ENCODE results near the gene ADCY7.

The ADCY7 gene

GRCh38 chr16:50293994-50294855, 27.9 kb downstream of the ADCY7 start:
- Mint-ChIP-seq H3K4me1 (peaks cover 17% of the 10 kb centered on the region), H3K36me3 (ENCODE audit: insufficient read depth) (peaks cover 54% of the 10 kb centered on the region), H3K27ac (ENCODE audit: low read depth) (no peak overlapping the region), H3K27me3 (no peaks in the 10 kb centered on the region), H3K9me3 (no peaks in the 10 kb centered on the region), H3K4me3 (no peak overlapping the region)
- DNase-seq (ENCODE audit: low spot score in 2 of 2) (no peak), ATAC-seq (replicated peaks; ENCODE audit: extremely low read depth, poor library complexity, severe bottlenecking) (no peak)

GRCh38 chr16:50294955-50295354, 28.6 kb downstream of the ADCY7 start:
- no peak for DNase-seq (ENCODE audit: low spot score in 2 of 2)
- Mint-ChIP-seq H3K9me3 (no peaks in the 10 kb centered on the region), H3K4me3 (no peak overlapping the region), H3K27me3 (no peaks in the 10 kb centered on the region), H3K36me3 (ENCODE audit: insufficient read depth) (peaks cover 49% of the 10 kb centered on the region), H3K27ac (ENCODE audit: low read depth) (no peak overlapping the region), H3K4me1 (peaks cover 14% of the 10 kb centered on the region)
- ATAC-seq (replicated peaks; ENCODE audit: extremely low read depth, poor library complexity, severe bottlenecking): no peak

- ATAC-seq (replicated peaks; ENCODE audit: extremely low read depth, poor library complexity, severe bottlenecking) (no peak), DNase-seq (ENCODE audit: low spot score in 2 of 2) (no peak)
- Mint-ChIP-seq H3K27ac (ENCODE audit: low read depth) (peak overlapping the region; percentile 7), H3K4me1 (peaks cover 11% of the 10 kb centered on the region), H3K9me3 (no peaks in the 10 kb centered on the region), H3K4me3 (no peak overlapping the region), H3K27me3 (no peaks in the 10 kb centered on the region), H3K36me3 (ENCODE audit: insufficient read depth) (peaks cover 50% of the 10 kb centered on the region)
Observed at GRCh38 chr16:50295541-50296132, 29.3 kb downstream of the ADCY7 start.

- Mint-ChIP-seq H3K27ac (ENCODE audit: low read depth) (peak overlapping the region; percentile 49), H3K36me3 (ENCODE audit: insufficient read depth) (peaks cover 49% of the 10 kb centered on the region), H3K4me3 (no peak overlapping the region), H3K9me3 (no peaks in the 10 kb centered on the region), H3K4me1 (peaks cover 11% of the 10 kb centered on the region), H3K27me3 (no peaks in the 10 kb centered on the region)
- DNase-seq (ENCODE audit: low spot score in 2 of 2) (no peak), ATAC-seq (replicated peaks; ENCODE audit: extremely low read depth, poor library complexity, severe bottlenecking) (no peak)
Observed at GRCh38 chr16:50296807-50297206, 30.5 kb downstream of the ADCY7 start.

- Mint-ChIP-seq H3K9me3 (no peaks in the 10 kb centered on the region), H3K36me3 (ENCODE audit: insufficient read depth) (peaks cover 53% of the 10 kb centered on the region), H3K27ac (ENCODE audit: low read depth) (peak overlapping the region; percentile 49), H3K27me3 (no peaks in the 10 kb centered on the region), H3K4me3 (no peak overlapping the region), H3K4me1 (peaks cover 11% of the 10 kb centered on the region)
- DNase-seq (ENCODE audit: low spot score in 2 of 2): no peak
- no peak for ATAC-seq (replicated peaks; ENCODE audit: extremely low read depth, poor library complexity, severe bottlenecking)
Observed at GRCh38 chr16:50297301-50298074, 31.1 kb downstream of the ADCY7 start.

- DNase-seq (ENCODE audit: low spot score in 2 of 2) (no peak), ATAC-seq (replicated peaks; ENCODE audit: extremely low read depth, poor library complexity, severe bottlenecking) (no peak)
- Mint-ChIP-seq H3K9me3 (no peaks in the 10 kb centered on the region), H3K27me3 (no peaks in the 10 kb centered on the region), H3K27ac (ENCODE audit: low read depth) (peak overlapping the region; percentile 41), H3K36me3 (ENCODE audit: insufficient read depth) (peaks cover 56% of the 10 kb centered on the region), H3K4me1 (peaks cover 11% of the 10 kb centered on the region), H3K4me3 (no peak overlapping the region)
Observed at GRCh38 chr16:50298075-50298460, 31.7 kb downstream of the ADCY7 start.

GRCh38 chr16:50298591-50299507, 32.5 kb downstream of the ADCY7 start:
- ATAC-seq (replicated peaks; ENCODE audit: extremely low read depth, poor library complexity, severe bottlenecking) (no peak), DNase-seq (ENCODE audit: low spot score in 2 of 2) (no peak)
- H3K9me3 Mint-ChIP-seq: no peaks in the 10 kb centered on the region
- H3K4me3 Mint-ChIP-seq: no peak overlapping the region
- H3K27ac Mint-ChIP-seq (ENCODE audit: low read depth): peak overlapping the region; percentile 41
- no peaks in the 10 kb centered on the region for H3K27me3 Mint-ChIP-seq
- H3K36me3 Mint-ChIP-seq (ENCODE audit: insufficient read depth): peaks cover 58% of the 10 kb centered on the region
- peaks cover 11% of the 10 kb centered on the region for H3K4me1 Mint-ChIP-seq

- DNase-seq (ENCODE audit: low spot score in 2 of 2) (no peak), ATAC-seq (replicated peaks; ENCODE audit: extremely low read depth, poor library complexity, severe bottlenecking) (no peak)
- Mint-ChIP-seq H3K9me3 (no peaks in the 10 kb centered on the region), H3K27me3 (no peaks in the 10 kb centered on the region), H3K27ac (ENCODE audit: low read depth) (no peak overlapping the region), H3K36me3 (ENCODE audit: insufficient read depth) (peaks cover 52% of the 10 kb centered on the region), H3K4me1 (peaks cover 11% of the 10 kb centered on the region), H3K4me3 (no peak overlapping the region)
Observed at GRCh38 chr16:50299508-50300105, 33.3 kb downstream of the ADCY7 start.

- Mint-ChIP-seq H3K36me3 (ENCODE audit: insufficient read depth) (peaks cover 45% of the 10 kb centered on the region), H3K27me3 (no peaks in the 10 kb centered on the region), H3K27ac (ENCODE audit: low read depth) (no peak overlapping the region), H3K4me3 (no peak overlapping the region), H3K4me1 (peaks cover 5% of the 10 kb centered on the region), H3K9me3 (no peaks in the 10 kb centered on the region)
- DNase-seq (ENCODE audit: low spot score in 2 of 2): no peak
- ATAC-seq (replicated peaks; ENCODE audit: extremely low read depth, poor library complexity, severe bottlenecking): no peak
Observed at GRCh38 chr16:50300942-50301625, 34.7 kb downstream of the ADCY7 start.

GRCh38 chr16:50301626-50302471, 35.5 kb downstream of the ADCY7 start:
- peaks cover 5% of the 10 kb centered on the region for H3K4me1 Mint-ChIP-seq
- H3K27ac Mint-ChIP-seq (ENCODE audit: low read depth): no peak overlapping the region
- H3K27me3 Mint-ChIP-seq: no peaks in the 10 kb centered on the region
- DNase-seq (ENCODE audit: low spot score in 2 of 2): no peak
- ATAC-seq (replicated peaks; ENCODE audit: extremely low read depth, poor library complexity, severe bottlenecking): no peak
- H3K4me3 Mint-ChIP-seq: no peak overlapping the region
- no peaks in the 10 kb centered on the region for H3K9me3 Mint-ChIP-seq
- H3K36me3 Mint-ChIP-seq (ENCODE audit: insufficient read depth): peaks cover 39% of the 10 kb centered on the region

All from central memory CD8-positive, alpha-beta T cell (primary cell).